Gastrocnemius medialis (tissue), 4 donors: Measurements from ENCODE around the gene CLCF1. TPM values are rescaled to one million over a fixed set of nuclear protein-coding genes. Genes with fewer than 3 reads are reported as not detected.

Experiments
- ATAC-seq, 2 donors: fragments of 150-250 bp; one replicate each; pipeline ENCODE4 v1.9.1; 2016
- DNase-seq, 2 donors: peaks; one replicate each; pipeline ENCODE4 v3.0.0-alpha.2; 2019
- H3K27ac ChIP-seq, 4 donors: fragments of 200-600 bp; sonication (generic); 1 replicate in 1 of 4; 2 replicates in 3 of 4; pipeline ENCODE4 v1.5.1; 2016 to 2018; ENCODE audit warnings: mild to moderate bottlenecking in 2 of 4, moderate library complexity in 1 of 4
- H3K27me3 ChIP-seq, 3 donors: fragments of 200-600 bp; sonication (generic) in 2 of 3; 1 replicate in 1 of 3; 2 replicates in 2 of 3; pipeline versions ENCODE4 v1.5.1 to v1.6.0; 2016 to 2019; ENCODE audit warnings: mild to moderate bottlenecking in 1 of 3, moderate library complexity in 1 of 3
- H3K36me3 ChIP-seq, 2 donors: fragments of 200-600 bp; sonication (generic) in 1 of 2; one replicate each; pipeline ENCODE4 v1.5.1; 2017 to 2018
- H3K4me1 ChIP-seq, 2 donors: fragments of 200-600 bp; sonication (generic) in 1 of 2; one replicate each; pipeline ENCODE4 v1.5.1; 2016 to 2017; ENCODE audit warnings: mild to moderate bottlenecking in 2 of 2
- H3K4me3 ChIP-seq, 4 donors: fragments of 200-600 bp; sonication (generic) in 3 of 4; 1 replicate in 1 of 4; 2 replicates in 3 of 4; pipeline ENCODE4 v1.5.1; 2016 to 2019; ENCODE audit warnings: mild to moderate bottlenecking in 2 of 4
- H3K9me3 ChIP-seq, 3 donors: fragments of 200-600 bp; sonication (generic) in 2 of 3; 1 replicate in 1 of 3; 2 replicates in 2 of 3; pipeline ENCODE4 v1.5.1; 2016 to 2019
- CTCF ChIP-seq, 5 experiments: fragments of 450-650 bp in 3 of 5; fragments of 200-600 bp in 2 of 5; sonication (generic) in 2 of 5; IDR thresholded peaks in 4 of 5; conservative IDR thresholded peaks in 1 of 5; 1 replicate in 4 of 5; 2 replicates in 1 of 5; pipeline ENCODE4 v1.5.1; 2016 to 2019; ENCODE audit warnings: antibody characterized with exemption in 5 of 5, mild to moderate bottlenecking in 3 of 5, moderate library complexity in 3 of 5
- POLR2A ChIP-seq, 2 donors: fragments of 450-650 bp; IDR thresholded peaks; one replicate each; pipeline ENCODE4 v1.6.1; 2017; ENCODE audit warnings: antibody characterized with exemption in 2 of 2, mild to moderate bottlenecking in 2 of 2, moderate library complexity in 2 of 2
- in situ Hi-C, 4 donors: fragments of 200-750 bp; cut with MboI; loops; one replicate each; pipeline versions ENCODE4 v1.15.0 to v1.8.0; 2017; ENCODE audit warnings: low sequenced_read_pairs in 4 of 4
- intact Hi-C: fragments of 100-400 bp; cut with DNase I; formaldehyde crosslinking; loops from one replicate; pipeline ENCODE4 v1.15.1; 2023; ENCODE audit warnings: low total_unique reads
- total RNA-seq, 4 donors: library from RNA; depleted of rRNA; stranded (reverse); fragments of >200 nt; gene quantifications; one replicate each; pipeline versions ENCODE4 v1.1.0 to v1.2.3, GENCODE V29; 2016

CLCF1 gene
- total RNA-seq, 4 donors from 2014 or later: 0.24 to 2.7 (median 0.91) TPM

- Histone ChIP-seq H3K4me1 (no peaks in the 10 kb centered on the region), H3K27ac (no peak overlapping the region), H3K4me3 (no peak overlapping the region), H3K36me3 (no peaks in the 10 kb centered on the region), H3K27me3 (peaks cover 17 to 31% (median 25%) of the 10 kb centered on the region in 3 donors), H3K9me3 (no peaks in the 10 kb centered on the region)
- TF ChIP-seq CTCF (IDR thresholded peaks at IDR 0.05 in 4 of 5, conservative IDR thresholded peaks at IDR 0.05 in 1 of 5) (no peak), POLR2A (IDR thresholded peaks at IDR 0.05) (no peak)
- in situ Hi-C loops (no loop called here), intact Hi-C loops (no loop called here)
- DNase-seq: no peak
- no peak for ATAC-seq
Observed at GRCh38 chr11:67409261-67409666, 35.9 kb upstream of the CLCF1 start.

- DNase-seq: no peak
- in situ Hi-C loops (no loop called here), intact Hi-C loops (no loop called here)
- no peak overlapping the region for H3K27ac ChIP-seq
- H3K36me3 ChIP-seq: no peaks in the 10 kb centered on the region
- H3K27me3 ChIP-seq: peaks cover 17 to 31% (median 25%) of the 10 kb centered on the region in 3 donors
- no peak overlapping the region for H3K4me3 ChIP-seq
- no peaks in the 10 kb centered on the region for H3K9me3 ChIP-seq
- ATAC-seq: no peak
- no peak for TF ChIP-seq CTCF (IDR thresholded peaks at IDR 0.05 in 4 of 5, conservative IDR thresholded peaks at IDR 0.05 in 1 of 5)
- H3K4me1 ChIP-seq: no peaks in the 10 kb centered on the region
Observed at GRCh38 chr11:67408437-67409200, 35.2 kb upstream of the CLCF1 start.

GRCh38 chr11:67407688-67408163, 34.3 kb upstream of the CLCF1 start:
- ATAC-seq (no peak), DNase-seq (no peak)
- Histone ChIP-seq H3K27ac (no peak overlapping the region), H3K9me3 (no peaks in the 10 kb centered on the region), H3K4me3 (no peak overlapping the region), H3K36me3 (no peaks in the 10 kb centered on the region), H3K4me1 (no peaks in the 10 kb centered on the region), H3K27me3 (peaks cover 17 to 31% (median 25%) of the 10 kb centered on the region in 3 donors)
- in situ Hi-C loops: no loop called here
- TF ChIP-seq CTCF (IDR thresholded peaks at IDR 0.05 in 4 of 5, conservative IDR thresholded peaks at IDR 0.05 in 1 of 5): no peak
- no peak for TF ChIP-seq POLR2A (IDR thresholded peaks at IDR 0.05)
- intact Hi-C loops: no loop called here

- no peak overlapping the region for H3K27ac ChIP-seq
- DNase-seq (no peak), ATAC-seq (no peak)
- no peaks in the 10 kb centered on the region for H3K36me3 ChIP-seq
- intact Hi-C loops (no loop called here), in situ Hi-C loops (no loop called here)
- no peaks in the 10 kb centered on the region for H3K9me3 ChIP-seq
- TF ChIP-seq CTCF (IDR thresholded peaks at IDR 0.05 in 4 of 5, conservative IDR thresholded peaks at IDR 0.05 in 1 of 5) (no peak), POLR2A (IDR thresholded peaks at IDR 0.05) (no peak)
- peaks cover 3 to 4% of the 10 kb centered on the region in 2 donors for H3K4me1 ChIP-seq
- peaks cover 17 to 31% (median 25%) of the 10 kb centered on the region in 3 donors for H3K27me3 ChIP-seq
- H3K4me3 ChIP-seq: no peak overlapping the region
Observed at GRCh38 chr11:67406969-67407687, 33.7 kb upstream of the CLCF1 start.
